PC-3 (cell line): ENCODE measurements around the gene PAPSS2. TPM values are rescaled to one million over a fixed set of nuclear protein-coding genes. Genes with fewer than 3 reads are reported as not detected.

Source experiments
- ATAC-seq: fragments of 200-7000 bp; cut with Tn5 transposase; 2 replicates; pipeline ENCODE4 v1.9.1; 2020; ENCODE audit warnings: mild to moderate bottlenecking, moderate library complexity
- BruUV-seq: library from RNA; stranded (reverse); fragments of 400-500 nt; replicated peaks from 2 replicates; lab custom pipeline; 2021; lab: Mats Ljungman, UMichigan
- CTCF ChIA-PET: fragments of 300-600 bp; sonication (Branson Sonifier 250); formaldehyde crosslinking; loops from one replicate; lab custom pipeline; 2022; ENCODE audit warnings: antibody characterized with exemption; lab: Charles Lee
- POLR2A ChIA-PET: fragments of 300-600 bp; sonication (Branson Sonifier 250); formaldehyde crosslinking; loops from one replicate; lab custom pipeline; 2022; ENCODE audit warnings: antibody characterized with exemption; ENCODE audit not compliant: unreplicated experiment; lab: Charles Lee
- DNase-seq: peaks from one replicate; pipeline ENCODE4 v3.0.0-alpha.2; 2015
- H2AFZ ChIP-seq: fragments of 300-600 bp; sonication (generic); 2 replicates; pipeline ENCODE4 v1.6.0; 2016; ENCODE audit warnings: antibody characterized with exemption, low read length
- H3F3A ChIP-seq: fragments of 300-600 bp; sonication (generic); one replicate; pipeline ENCODE4 v1.6.0; 2017; ENCODE audit warnings: antibody characterized with exemption, low read length, control low read depth, mild to moderate bottlenecking; ENCODE audit not compliant: unreplicated experiment
- H3K27ac ChIP-seq: fragments of 300-600 bp; sonication (generic); 2 replicates; pipeline ENCODE4 v1.5.1; 2016; ENCODE audit warnings: mild to moderate bottlenecking, low read length
- H3K27me3 ChIP-seq: fragments of 300-600 bp; sonication (generic); 2 replicates; pipeline ENCODE4 v1.6.1; 2016; ENCODE audit warnings: low read length, mixed read lengths
- H3K36me3 ChIP-seq: fragments of 300-600 bp; sonication (generic); 2 replicates; pipeline ENCODE4 v1.6.1; 2016; ENCODE audit warnings: low read depth, mixed run types, low read length, mixed read lengths
- H3K4me1 ChIP-seq: fragments of 300-600 bp; sonication (generic); 2 replicates; pipeline ENCODE4 v1.5.1; 2016; ENCODE audit warnings: low read length; ENCODE audit not compliant: insufficient read depth
- H3K4me2 ChIP-seq: fragments of 300-600 bp; sonication (generic); 2 replicates; pipeline ENCODE4 v1.6.0; 2016; ENCODE audit warnings: low read length
- H3K4me3 ChIP-seq: fragments of 300-600 bp; sonication (generic); 2 replicates; pipeline ENCODE4 v1.5.1; 2016; ENCODE audit warnings: mild to moderate bottlenecking, low read length, mixed read lengths
- H3K79me2 ChIP-seq: fragments of 300-600 bp; sonication (generic); 2 replicates; pipeline ENCODE4 v1.6.1; 2017; ENCODE audit warnings: low read length, mixed read lengths
- H3K9ac ChIP-seq: fragments of 300-600 bp; sonication (generic); 2 replicates; pipeline ENCODE4 v1.6.0; 2016; ENCODE audit warnings: mild to moderate bottlenecking, low read length
- H3K9me2 ChIP-seq: fragments of 300-600 bp; sonication (generic); replicated peaks from 2 replicates; pipeline ENCODE4 v1.6.1; 2016; ENCODE audit warnings: mixed run types, low read length, mixed read lengths
- H3K9me3 ChIP-seq: fragments of 300-600 bp; sonication (generic); 2 replicates; pipeline ENCODE4 v1.6.1; 2016; ENCODE audit warnings: low read length, mixed read lengths
- H4K20me1 ChIP-seq: fragments of 300-600 bp; sonication (generic); 2 replicates; pipeline ENCODE4 v1.6.1; 2016; ENCODE audit warnings: low read length, mixed read lengths
- CTCF ChIP-seq: fragments of 300-600 bp; sonication (generic); conservative IDR thresholded peaks from 2 replicates; pipeline ENCODE4 v1.5.1; 2017; ENCODE audit warnings: antibody characterized with exemption, low read depth, mild to moderate bottlenecking, low read length
- EZH2 ChIP-seq: fragments of 300-600 bp; sonication (generic); IDR thresholded peaks from one replicate; pipeline ENCODE4 v1.6.1; 2017; ENCODE audit warnings: antibody characterized with exemption, mild to moderate bottlenecking, low read length; ENCODE audit not compliant: unreplicated experiment
- EZH2phosphoT487 ChIP-seq: fragments of 300-600 bp; sonication (generic); IDR thresholded peaks from 2 replicates; pipeline ENCODE4 v1.6.1; 2018; ENCODE audit warnings: mild to moderate bottlenecking, antibody characterized with exemption, low read length, borderline replicate concordance
- intact Hi-C: fragments of 100-400 bp; cut with micrococcal nuclease; formaldehyde crosslinking; loops from 2 replicates; pipeline ENCODE4 v1.9.0; 2023
- total RNA-seq: library from RNA; depleted of rRNA; stranded (reverse); fragments of >200 nt; gene quantifications from 2 replicates; pipeline ENCODE4 v1.2.3, GENCODE V29; 2014

Gene PAPSS2
- total RNA-seq, 1 experiment from 2014 or later = 16.4 TPM

- intact Hi-C loops = no loop called here
- no peaks in the 10 kb centered on the region for H3K9me2 ChIP-seq
- ATAC-seq = no peak
- H3K9me3 ChIP-seq = no peaks in the 10 kb centered on the region
- no peaks in the 10 kb centered on the region for H3K79me2 ChIP-seq
- no peak overlapping the region for H3K9ac ChIP-seq
- H4K20me1 ChIP-seq = no peaks in the 10 kb centered on the region
- no peak overlapping the region for H2AFZ ChIP-seq
- POLR2A ChIA-PET = no interaction called here
- no peak overlapping the region for H3K27ac ChIP-seq
- TF ChIP-seq EZH2phosphoT487 = no peak
- no peak for TF ChIP-seq CTCF
- no peak for TF ChIP-seq EZH2
- CTCF ChIA-PET = no interaction called here
- no peak overlapping the region for H3K4me3 ChIP-seq
- H3K4me2 ChIP-seq = no peak overlapping the region
- no peaks in the 10 kb centered on the region for H3K36me3 ChIP-seq
- H3F3A ChIP-seq = no peaks in the 10 kb centered on the region
- H3K4me1 ChIP-seq = peaks cover 3% of the 10 kb centered on the region; the same call in 1 of the 2 replicates
- no peak for DNase-seq
- no peaks in the 10 kb centered on the region for H3K27me3 ChIP-seq
- BruUV-seq = no TSS peak
Observed at GRCh38 chr10:87729940-87730339, 70.3 kb downstream of the PAPSS2 start.

DNA sequence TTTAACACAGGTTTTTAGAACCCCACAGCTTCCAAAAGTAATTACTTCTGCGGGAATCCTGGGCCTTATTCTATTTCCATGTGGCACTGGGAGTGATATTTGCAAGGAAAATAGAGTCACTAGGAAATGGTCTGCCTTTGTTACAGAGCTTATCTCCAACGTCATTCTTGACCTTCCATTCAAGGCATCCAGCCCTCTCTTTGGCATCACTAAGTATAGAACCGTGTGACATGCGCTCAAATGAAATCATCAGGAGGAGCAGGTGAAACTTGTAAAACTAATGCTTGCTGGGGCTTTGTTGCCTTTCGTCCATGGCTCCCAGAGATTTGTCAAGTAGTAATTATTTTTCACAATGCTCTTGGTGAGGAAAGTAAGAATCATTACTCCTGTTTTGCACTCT, 73.4 kb downstream of the PAPSS2 start:
- intact Hi-C loops = no loop called here
- DNase-seq (no peak), ATAC-seq (no peak)
- Histone ChIP-seq H3K79me2 (no peaks in the 10 kb centered on the region), H3F3A (no peaks in the 10 kb centered on the region), H3K4me3 (no peak overlapping the region), H2AFZ (no peak overlapping the region), H4K20me1 (no peaks in the 10 kb centered on the region), H3K27me3 (no peaks in the 10 kb centered on the region), H3K9me2 (no peaks in the 10 kb centered on the region), H3K27ac (no peak overlapping the region), H3K36me3 (no peaks in the 10 kb centered on the region), H3K9ac (no peak overlapping the region), H3K4me2 (no peak overlapping the region), H3K9me3 (no peaks in the 10 kb centered on the region), H3K4me1 (peaks cover 5% of the 10 kb centered on the region; the same call in 1 of the 2 replicates)
- ChIA-PET CTCF (interaction anchor here (0.6 kb wide), 1 partner anchor 393 kb away, joined by 6 read pairs; no protein-coding TSS in a partner anchor), POLR2A (no interaction called here)
- TF ChIP-seq CTCF (no peak), EZH2 (no peak), EZH2phosphoT487 (no peak)
- BruUV-seq = no TSS peak
